Liver (tissue), 9 donors: ENCODE data around the gene RING1. TPM values are rescaled to one million over a fixed set of nuclear protein-coding genes. Genes with fewer than 3 reads are reported as not detected.

Source experiments
- DNase-seq: peaks from one replicate; pipeline ENCODE4 v3.0.0-alpha.2; 2017; ENCODE audit warnings: low spot score
- H3K27ac ChIP-seq, 2 donors: one replicate each; pipeline ENCODE4 v1.7.0; 2013; ENCODE audit warnings: inconsistent platforms in 2 of 2, low read length in 2 of 2, control low read depth in 1 of 2, low read depth in 1 of 2, mild to moderate bottlenecking in 1 of 2
- H3K27me3 ChIP-seq, 4 donors: one replicate each; pipeline versions ENCODE4 v1.6.1 to v1.7.0; 2013; ENCODE audit warnings: low read length in 3 of 4, inconsistent platforms in 1 of 4, mild to moderate bottlenecking in 1 of 4, moderate library complexity in 1 of 4; ENCODE audit not compliant: control insufficient read depth in 4 of 4, insufficient read depth in 4 of 4
- H3K36me3 ChIP-seq, 4 donors: one replicate each; pipeline versions ENCODE4 v1.6.1 to v1.7.0; 2013; ENCODE audit warnings: low read length in 3 of 4, mild to moderate bottlenecking in 3 of 4, low read depth in 1 of 4, moderate library complexity in 1 of 4; ENCODE audit not compliant: control insufficient read depth in 4 of 4, insufficient read depth in 3 of 4
- H3K4me1 ChIP-seq, 4 donors: one replicate each; pipeline versions ENCODE4 v1.6.1 to v1.7.0; 2013; ENCODE audit warnings: low read length in 3 of 4, mild to moderate bottlenecking in 3 of 4, moderate library complexity in 1 of 4; ENCODE audit not compliant: control insufficient read depth in 4 of 4, insufficient read depth in 4 of 4
- H3K4me3 ChIP-seq, 3 donors: one replicate each; pipeline versions ENCODE4 v1.6.1 to v1.7.0; 2013; ENCODE audit warnings: low read length in 3 of 3, control low read depth in 1 of 3, low read depth in 1 of 3, mild to moderate bottlenecking in 1 of 3
- H3K9ac ChIP-seq, 2 donors: one replicate each; pipeline ENCODE4 v1.7.0; 2013; ENCODE audit warnings: low read length in 2 of 2, mild to moderate bottlenecking in 2 of 2, moderate library complexity in 2 of 2, control low read depth in 1 of 2, low read depth in 1 of 2
- H3K9me3 ChIP-seq, 4 donors: one replicate each; pipeline versions ENCODE4 v1.6.1 to v1.7.0; 2013; ENCODE audit warnings: low read length in 3 of 4; ENCODE audit not compliant: control insufficient read depth in 4 of 4
- ATF3 ChIP-seq: IDR thresholded peaks from 2 replicates; pipeline ENCODE4 v1.6.1; 2016; ENCODE audit warnings: antibody characterized with exemption
- CTCF ChIP-seq: fragments of 150-350 bp; IDR thresholded peaks from 2 replicates; pipeline ENCODE4 v1.5.1; 2017; ENCODE audit warnings: improper control_type of control experiment, low read depth, low read length; ENCODE audit not compliant: missing input control
- EGR1 ChIP-seq, 2 donors: IDR thresholded peaks; 2 replicates each; pipeline ENCODE4 v1.6.1; 2016 to 2018; ENCODE audit warnings: antibody characterized with exemption in 2 of 2, low read depth in 2 of 2
- FOXA1 ChIP-seq: IDR thresholded peaks from 2 replicates; pipeline ENCODE4 v1.6.1; 2016; ENCODE audit warnings: antibody characterized with exemption
- FOXA2 ChIP-seq: IDR thresholded peaks from 2 replicates; pipeline ENCODE4 v1.6.1; 2016; ENCODE audit warnings: antibody characterized with exemption
- GABPA ChIP-seq, 2 donors: IDR thresholded peaks in 1 of 2; conservative IDR thresholded peaks in 1 of 2; 2 replicates each; pipeline ENCODE4 v1.6.1; 2016; ENCODE audit warnings: antibody characterized with exemption in 2 of 2, mild to moderate bottlenecking in 1 of 2, moderate library complexity in 1 of 2
- HNF4A ChIP-seq, 2 donors: conservative IDR thresholded peaks; 2 replicates each; pipeline ENCODE4 v1.6.1; 2016; ENCODE audit warnings: antibody characterized with exemption in 2 of 2, mild to moderate bottlenecking in 2 of 2
- HNF4G ChIP-seq: IDR thresholded peaks from 2 replicates; pipeline ENCODE4 v1.6.1; 2016; ENCODE audit warnings: antibody characterized with exemption
- JUND ChIP-seq, 2 donors: IDR thresholded peaks; 2 replicates each; pipeline ENCODE4 v1.6.1; 2016; ENCODE audit warnings: antibody characterized with exemption in 2 of 2
- MAX ChIP-seq: IDR thresholded peaks from 2 replicates; pipeline ENCODE4 v1.6.1; 2016; ENCODE audit warnings: antibody characterized with exemption
- NR2F2 ChIP-seq: IDR thresholded peaks from 2 replicates; pipeline ENCODE4 v1.6.1; 2016; ENCODE audit warnings: antibody characterized with exemption
- RAD21 ChIP-seq, 2 donors: IDR thresholded peaks; 2 replicates each; pipeline ENCODE4 v1.6.1; 2016; ENCODE audit warnings: antibody characterized with exemption in 2 of 2, mild to moderate bottlenecking in 2 of 2
- REST ChIP-seq: IDR thresholded peaks from 2 replicates; pipeline ENCODE4 v1.6.1; 2016; ENCODE audit warnings: antibody characterized with exemption, mild to moderate bottlenecking
- RXRA ChIP-seq, 2 donors: IDR thresholded peaks; 2 replicates each; pipeline ENCODE4 v1.6.1; 2017 to 2018; ENCODE audit warnings: antibody characterized with exemption in 2 of 2, mild to moderate bottlenecking in 1 of 2
- SP1 ChIP-seq: IDR thresholded peaks from 2 replicates; pipeline ENCODE4 v1.6.1; 2018; ENCODE audit warnings: antibody characterized with exemption, mild to moderate bottlenecking
- TAF1 ChIP-seq: conservative IDR thresholded peaks from 2 replicates; pipeline ENCODE4 v1.6.1; 2016; ENCODE audit warnings: antibody characterized with exemption, mild to moderate bottlenecking
- YY1 ChIP-seq: IDR thresholded peaks from 2 replicates; pipeline ENCODE4 v1.6.1; 2016; ENCODE audit warnings: antibody characterized with exemption, mild to moderate bottlenecking
- ZBTB33 ChIP-seq: IDR thresholded peaks from 2 replicates; pipeline ENCODE4 v1.6.1; 2016; ENCODE audit warnings: antibody characterized with exemption
- WGBS: extraction: QIAGEN DNeasy Blood & Tissue Kit; methylation state at CpG from one replicate; pipeline ENCODE4 v1.1.7; 2013; 5-methylcytosine and 5-hydroxymethylcytosine counted together
- polyA plus RNA-seq, 2 donors: library from polyadenylated mRNA; stranded (reverse) in 1 of 2; unstranded in 1 of 2; fragments of 200-250 nt in 1 of 2; fragments of >200 nt in 1 of 2; fragmentation: Nextera tagmentation in 1 of 2; extraction: Ambion mirVana in 1 of 2; gene quantifications; one replicate each; pipeline versions ENCODE4 v1.2.1 to v1.2.3, GENCODE V29; 2013 to 2015
- total RNA-seq, 2 donors: library from RNA; depleted of rRNA; stranded (reverse); fragments of >200 nt; gene quantifications; one replicate each; pipeline ENCODE4 v1.2.3, GENCODE V29; 2014
- donor health status: healthy.
- donor health status: healthy.
- donor health status: healthy.
- donor health status: healthy.
- donor health status: healthy.

RING1 gene
- total and polyA plus RNA-seq, 4 donors, result 4.4 to 19.7 (median 14.9) TPM

GRCh38 chr6:33197431-33198048, 10.8 kb upstream of the RING1 start (continued):
- TF ChIP-seq ZBTB33 (no peak), HNF4A (conservative IDR thresholded peaks at IDR 0.05) (no peak), MAX (no peak)

GRCh38 chr6:33198159-33198852, 10.0 kb upstream of the RING1 start:
- no peaks in the 10 kb centered on the region for H3K27me3 ChIP-seq
- peak overlapping the region in 1 of 2 donors; percentile 15 for H3K27ac ChIP-seq
- H3K4me1 ChIP-seq, result peaks cover 8 to 65% (median 53%) of the 10 kb centered on the region in 4 donors
- DNase-seq, result no peak
- no peak overlapping the region for H3K9ac ChIP-seq
- no peak overlapping the region for H3K4me3 ChIP-seq
- no peaks in the 10 kb centered on the region for H3K9me3 ChIP-seq
- WGBS, result 51% methylated on average over 6 of the region's 6 CpGs
- TF ChIP-seq MAX, result peak; percentile 63
- TF ChIP-seq RXRA (IDR thresholded peaks at IDR 0.05), result peak; percentile 90 to 93
- TF ChIP-seq EGR1 (IDR thresholded peaks at IDR 0.05; ENCODE audit: low read depth in 2 of 2), result no peak
- TF ChIP-seq ATF3, result no peak
- peak; percentile 72 for TF ChIP-seq NR2F2
- TF ChIP-seq REST, result peak; percentile 85
- TF ChIP-seq FOXA1, result peak; percentile 33
- peak; percentile 90 for TF ChIP-seq SP1
- no peak for TF ChIP-seq RAD21 (IDR thresholded peaks at IDR 0.05)
- peak; percentile 86 for TF ChIP-seq HNF4A (conservative IDR thresholded peaks at IDR 0.05)
- TF ChIP-seq TAF1, result no peak
- no peak for TF ChIP-seq CTCF
- TF ChIP-seq JUND (IDR thresholded peaks at IDR 0.05), result peak in 1 of 2 donors; percentile 48
- TF ChIP-seq FOXA2, result peak; percentile 33
- TF ChIP-seq GABPA (IDR thresholded peaks at IDR 0.05 in 1 of 2, conservative IDR thresholded peaks at IDR 0.05 in 1 of 2), result peak in 1 of 2 donors; percentile 50
- peak; percentile 76 for TF ChIP-seq ZBTB33
- peak; percentile 49 for TF ChIP-seq YY1
- TF ChIP-seq HNF4G, result peak; percentile 30
- peaks cover 3 to 44% (median 34%) of the 10 kb centered on the region in 4 donors for H3K36me3 ChIP-seq
